GM10847 (cell line): ENCODE data around the gene SS18L1.

ENCODE experiments used
- POLR2A ChIP-seq: IDR thresholded peaks from 2 replicates; pipeline ENCODE4 v1.6.1; 2011; ENCODE audit not compliant: insufficient read length; ENCODE audit errors: extremely low read depth

Gene SS18L1

GRCh38 chr20:62156592-62157386, 13.2 kb downstream of the SS18L1 start:
- TF ChIP-seq POLR2A, result no peak

GRCh38 chr20:62157387-62158087, 14.0 kb downstream of the SS18L1 start:
- no peak for TF ChIP-seq POLR2A

- no peak for TF ChIP-seq POLR2A
These were observed 14.5 kb downstream of the SS18L1 start for GRCh38 chr20:62158088-62158400.

- no peak for TF ChIP-seq POLR2A
These were observed 15.0 kb downstream of the SS18L1 start for GRCh38 chr20:62158541-62158940.

GRCh38 chr20:62159052-62159451, 15.5 kb downstream of the SS18L1 start:
- TF ChIP-seq POLR2A, result no peak

- no peak for TF ChIP-seq POLR2A
These were observed 16.3 kb downstream of the SS18L1 start for GRCh38 chr20:62159839-62160238.

GRCh38 chr20:62160253-62160652, 16.7 kb downstream of the SS18L1 start:
- no peak for TF ChIP-seq POLR2A

GRCh38 chr20:62160876-62161275, 17.3 kb downstream of the SS18L1 start:
- no peak for TF ChIP-seq POLR2A

GRCh38 chr20:62161347-62161746, 17.8 kb downstream of the SS18L1 start:
- no peak for TF ChIP-seq POLR2A

- no peak for TF ChIP-seq POLR2A
These were observed 19.4 kb downstream of the SS18L1 start for GRCh38 chr20:62162765-62163484.

- no peak for TF ChIP-seq POLR2A
These were observed 19.9 kb downstream of the SS18L1 start for GRCh38 chr20:62163485-62163865.

- no peak for TF ChIP-seq POLR2A
These were observed 20.6 kb downstream of the SS18L1 start for GRCh38 chr20:62163986-62164762.

- no peak for TF ChIP-seq POLR2A
These were observed 21.6 kb downstream of the SS18L1 start for GRCh38 chr20:62164879-62165761.

GRCh38 chr20:62165762-62166399, 22.3 kb downstream of the SS18L1 start:
- TF ChIP-seq POLR2A, result no peak
